GM19468 (cell line): ENCODE measurements around the gene HMGCR.
"Not testable (repeated sequence)": the region's sequence is repeated elsewhere in the genome, so short reads cannot be mapped to it uniquely, and the experiment has no call there.

Experiments
- ATAC-seq: cut with Tn5 transposase; IDR thresholded peaks from one replicate; pipeline ENCODE4 v1.9.1; 2021; ENCODE audit warnings: mild to moderate bottlenecking, moderate library complexity, moderate number of reproducible peaks; ENCODE audit not compliant: unreplicated experiment; ENCODE audit errors: extremely low read depth

Gene HMGCR

DNA sequence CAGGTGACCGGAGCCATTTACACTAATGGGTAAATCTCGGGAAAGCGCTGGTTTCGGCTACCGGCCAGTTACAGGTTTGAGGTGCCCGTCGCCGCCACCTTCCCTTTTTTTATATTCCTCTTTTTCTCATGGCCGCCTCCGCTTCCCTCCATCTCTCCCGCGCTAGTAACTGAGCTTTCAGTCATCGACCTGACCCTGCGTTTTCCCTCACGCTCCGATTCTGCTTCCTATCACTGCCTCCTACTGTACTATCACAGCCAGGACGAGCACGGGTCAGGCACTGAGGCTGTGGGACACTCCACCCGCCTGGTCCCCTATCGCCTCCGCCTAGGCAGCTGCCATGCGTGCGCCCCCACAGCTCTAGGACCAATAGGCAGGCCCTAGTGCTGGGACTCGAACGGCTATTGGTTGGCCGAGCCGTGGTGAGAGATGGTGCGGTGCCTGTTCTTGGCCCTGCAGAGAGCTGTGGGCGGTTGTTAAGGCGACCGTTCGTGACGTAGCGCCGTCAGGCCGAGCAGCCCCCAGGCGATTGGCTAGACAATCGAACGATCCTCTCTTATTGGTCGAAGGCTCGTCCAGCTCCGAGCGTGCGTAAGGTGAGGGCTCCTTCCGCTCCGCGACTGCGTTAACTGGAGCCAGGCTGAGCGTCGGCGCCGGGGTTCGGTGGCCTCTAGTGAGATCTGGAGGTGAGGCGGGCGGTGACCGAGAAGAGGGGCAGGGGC is at the start of gene HMGCR:
Gene HMGCR, plus strand, starts transcription at position 606 of the 722 bp plus-strand sequence. CDS start 5,386 bp downstream, outside the sequence.
- ATAC-seq: peak; percentile 97

GRCh38 chr5:75291844-75292243 is 45.2 kb upstream of the HMGCR start:
- not testable (repeated sequence) for ATAC-seq

DNA sequence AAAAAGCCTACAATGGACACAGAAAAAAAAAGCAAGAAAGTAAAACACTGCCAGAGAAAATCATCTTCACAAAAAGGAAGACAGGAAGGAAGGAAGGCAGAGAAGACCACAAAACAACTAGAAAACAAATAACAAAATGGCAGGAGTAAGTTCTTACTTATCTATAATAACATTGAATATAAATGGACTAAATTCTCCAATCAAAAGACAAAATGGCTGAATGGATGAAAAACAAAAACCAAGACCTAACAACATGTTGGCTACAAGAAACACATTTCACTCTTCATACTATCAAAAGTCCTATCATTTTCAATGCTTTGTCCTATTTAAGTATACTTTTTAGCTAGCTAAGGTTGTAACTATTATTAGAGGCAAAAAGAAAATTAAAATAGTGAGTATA is 36.9 kb upstream of the HMGCR start:
- no peak for ATAC-seq

- no peak for ATAC-seq
Observed at GRCh38 chr5:75303419-75303818, 33.6 kb upstream of the HMGCR start.

DNA sequence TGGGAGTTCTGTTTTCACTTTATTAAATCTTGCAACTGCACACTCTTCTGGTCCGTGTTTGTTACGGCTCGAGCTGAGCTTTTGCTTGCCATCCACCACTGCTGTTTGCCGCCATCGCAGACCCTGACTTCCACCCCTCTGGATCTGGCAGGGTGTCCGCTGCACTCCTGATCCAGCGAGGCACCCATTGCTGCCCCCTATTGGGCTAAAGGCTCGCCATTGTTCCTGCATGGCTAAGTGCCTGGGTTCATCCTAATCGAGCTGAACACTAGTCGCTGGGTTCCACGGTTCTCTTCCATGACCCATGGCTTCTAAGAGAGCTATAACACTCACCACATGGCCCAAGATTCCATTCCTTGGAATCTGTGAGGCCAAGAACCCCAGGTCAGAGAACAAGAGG is 32.5 kb upstream of the HMGCR start:
- ATAC-seq: not testable (repeated sequence)

- ATAC-seq: no peak
Observed at GRCh38 chr5:75306746-75307145, 30.3 kb upstream of the HMGCR start.

DNA sequence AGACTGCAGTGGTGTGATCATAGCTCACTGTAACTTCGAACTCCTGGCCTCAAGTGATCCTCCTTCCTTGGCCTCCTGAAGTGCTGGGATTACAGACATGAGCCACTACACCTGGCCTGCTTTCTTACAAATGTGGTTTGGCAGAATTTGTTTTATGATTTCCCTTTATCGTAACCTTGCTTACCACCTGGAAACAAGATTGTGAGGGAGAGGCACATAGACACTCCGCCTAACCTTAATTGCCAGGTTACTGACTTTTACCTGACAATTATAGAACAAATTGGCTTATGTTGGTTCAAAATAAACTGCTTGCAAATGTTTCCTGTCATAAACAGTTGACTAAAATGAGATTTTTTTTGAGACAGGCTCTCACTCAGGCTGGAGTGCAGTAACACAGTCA is 26.8 kb upstream of the HMGCR start:
- no peak for ATAC-seq

DNA sequence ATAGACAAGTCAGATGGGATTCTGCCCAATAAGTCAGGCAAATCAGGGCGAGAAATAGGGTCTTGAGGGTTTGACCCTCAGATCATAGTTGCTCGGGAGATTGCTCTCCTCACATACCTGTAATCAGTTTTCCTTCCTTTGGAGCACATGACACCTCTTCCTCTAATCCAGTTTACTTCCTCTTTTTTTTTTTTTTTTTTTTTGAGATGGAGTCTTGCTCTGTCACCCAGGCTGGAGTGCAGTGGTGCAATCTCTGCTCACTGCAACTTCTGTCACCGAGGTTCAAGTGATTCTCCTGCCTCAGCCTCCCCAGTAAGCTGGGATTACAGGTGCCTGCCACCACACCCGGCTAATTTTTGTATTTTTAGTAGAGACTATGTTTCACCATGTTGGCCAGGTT is 17.9 kb upstream of the HMGCR start:
- not testable (repeated sequence) for ATAC-seq

- no peak for ATAC-seq
Observed at GRCh38 chr5:75319638-75320037, 17.4 kb upstream of the HMGCR start.

DNA sequence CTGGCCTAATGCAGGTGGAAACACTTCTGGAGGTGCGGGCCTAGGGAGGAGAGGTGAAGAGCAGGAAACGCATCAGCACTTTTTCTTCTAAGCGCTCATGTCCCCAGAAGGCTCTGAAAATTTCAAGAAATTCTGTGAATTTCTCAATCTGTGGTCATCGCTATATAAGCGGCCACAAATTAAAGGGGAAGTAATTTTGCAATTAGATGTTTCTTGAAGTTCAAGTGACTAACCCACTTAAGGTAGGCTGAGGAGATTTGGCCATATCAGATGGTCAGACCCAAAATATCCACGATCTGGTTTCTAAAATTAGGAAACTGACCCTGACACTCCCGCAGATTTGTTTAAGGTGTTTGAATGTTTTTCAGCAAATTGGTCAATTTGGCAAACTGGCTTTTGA is 16.6 kb upstream of the HMGCR start:
- no peak for ATAC-seq

DNA sequence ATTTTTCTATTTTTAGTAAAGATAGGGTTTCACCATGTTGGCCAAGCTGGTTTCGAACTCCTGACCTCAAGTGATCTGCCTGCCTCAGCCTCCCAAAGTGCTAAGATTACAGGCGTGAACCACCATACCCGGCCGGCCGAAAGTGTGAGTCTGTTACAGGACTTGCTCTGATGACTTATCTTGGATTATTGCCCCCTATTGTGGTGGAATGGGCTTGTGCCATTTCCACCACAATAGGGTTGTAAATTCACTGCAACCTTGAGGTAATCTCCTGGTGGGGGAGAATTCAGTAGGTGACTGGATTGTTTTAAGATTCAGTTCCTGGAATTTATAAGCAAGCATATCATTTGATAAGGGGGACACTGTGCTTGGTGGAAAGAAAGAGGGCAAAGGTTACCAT is 15.0 kb upstream of the HMGCR start:
- ATAC-seq: no peak

DNA sequence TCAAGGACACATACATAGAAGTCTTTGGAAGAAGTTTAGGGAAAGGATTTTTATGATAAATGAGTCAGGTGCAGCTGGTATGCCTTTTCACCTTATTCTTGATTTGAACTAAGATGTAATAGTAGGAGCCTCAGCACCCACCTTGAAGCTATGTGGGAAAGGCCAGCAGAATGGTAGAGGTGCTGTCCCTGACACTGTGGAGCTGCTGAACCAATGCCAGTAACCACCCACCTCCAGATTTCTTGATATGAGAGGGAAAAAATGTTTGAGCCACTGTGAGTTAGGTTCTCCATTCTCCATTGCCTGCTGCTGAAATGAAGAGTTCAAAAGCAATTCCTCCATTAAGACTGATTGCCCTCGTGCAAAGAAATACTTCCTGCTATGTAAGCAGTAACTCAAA is 12.2 kb upstream of the HMGCR start:
- no peak for ATAC-seq

GRCh38 chr5:75325242-75325641 is 11.8 kb upstream of the HMGCR start:
- ATAC-seq: no peak

GRCh38 chr5:75330404-75330803 is 6.6 kb upstream of the HMGCR start:
- ATAC-seq: no peak

DNA sequence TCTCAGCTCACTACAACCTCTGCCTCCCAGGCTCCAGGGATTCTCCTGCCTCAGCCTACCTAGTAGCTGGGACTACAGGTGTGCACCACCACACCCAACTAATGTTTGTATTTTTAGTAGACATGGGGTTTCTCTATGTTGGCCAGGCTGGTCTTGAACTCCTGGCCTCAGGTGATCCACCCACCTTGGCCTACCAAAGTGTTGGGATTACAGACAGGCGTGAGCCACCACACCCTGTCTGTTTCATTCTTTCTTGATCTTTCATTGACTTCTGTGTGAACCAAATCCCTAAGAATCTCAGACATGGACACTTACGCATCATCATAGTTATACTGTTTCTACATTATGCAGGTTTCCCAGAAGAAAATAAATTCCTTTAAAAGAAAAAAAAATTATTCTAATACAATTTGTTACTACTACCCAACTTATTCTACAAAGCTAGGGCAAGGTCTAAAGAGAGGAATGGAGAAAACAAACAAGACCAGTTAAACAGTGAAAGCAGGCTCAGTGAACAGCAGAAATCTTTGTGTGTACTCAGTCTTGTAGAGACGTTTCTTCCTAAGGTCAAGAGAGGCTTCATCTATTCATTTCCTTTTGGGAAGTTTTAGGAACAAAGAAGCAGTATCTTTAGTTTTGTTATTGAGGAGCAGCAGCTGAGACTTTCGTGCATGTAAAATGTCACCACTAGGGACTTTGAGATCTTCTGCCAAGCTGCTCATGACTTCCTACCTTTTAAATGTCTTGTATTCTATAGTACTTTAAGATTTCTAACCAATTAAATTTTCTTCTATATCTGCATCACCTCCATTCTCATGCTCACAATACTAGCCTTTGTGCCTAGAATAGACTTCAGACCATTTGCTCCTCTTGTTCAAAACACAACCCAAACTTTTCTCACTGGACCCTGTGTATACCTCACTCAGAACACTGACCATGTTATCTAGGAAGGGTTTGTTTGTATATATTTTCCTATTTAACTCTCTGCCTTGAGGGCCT is 5.6 kb upstream of the HMGCR start:
- no peak for ATAC-seq

GRCh38 chr5:75333759-75334158 is 3.3 kb upstream of the HMGCR start:
- not testable (repeated sequence) for ATAC-seq

DNA sequence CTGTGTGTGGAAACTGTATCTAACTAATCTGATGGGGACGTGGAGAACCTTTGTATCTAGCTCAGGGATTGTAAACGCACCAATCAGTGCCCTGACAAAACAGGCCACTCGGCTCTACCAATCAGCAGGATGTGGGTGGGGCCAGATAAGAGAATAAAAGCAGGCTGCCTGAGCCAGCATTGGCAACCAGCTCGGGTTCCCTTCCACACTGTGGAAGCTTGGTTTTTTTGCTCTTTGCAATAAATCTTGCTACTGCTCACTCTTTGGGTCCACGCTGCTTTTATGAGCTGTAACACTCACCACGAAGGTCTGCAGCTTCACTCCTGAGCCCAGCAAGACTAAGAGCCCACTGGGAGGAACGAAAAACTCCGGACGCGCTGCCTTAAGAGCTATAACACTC is 2.6 kb upstream of the HMGCR start:
- not testable (repeated sequence) for ATAC-seq

GRCh38 chr5:75335486-75335885 is 1.5 kb upstream of the HMGCR start:
- no peak for ATAC-seq

GRCh38 chr5:75335952-75336614 is 937 bp upstream of the HMGCR start:
- no peak for ATAC-seq

- no peak for ATAC-seq
Observed at GRCh38 chr5:75337366-75338021, 474 bp downstream of the HMGCR start.
